ENCODE measurements around the gene TMEM175.
"Not testable (repeated sequence)": the region's sequence is repeated elsewhere in the genome, so short reads cannot be mapped to it uniquely, and the experiment has no call there.

Gene TMEM175

DNA sequence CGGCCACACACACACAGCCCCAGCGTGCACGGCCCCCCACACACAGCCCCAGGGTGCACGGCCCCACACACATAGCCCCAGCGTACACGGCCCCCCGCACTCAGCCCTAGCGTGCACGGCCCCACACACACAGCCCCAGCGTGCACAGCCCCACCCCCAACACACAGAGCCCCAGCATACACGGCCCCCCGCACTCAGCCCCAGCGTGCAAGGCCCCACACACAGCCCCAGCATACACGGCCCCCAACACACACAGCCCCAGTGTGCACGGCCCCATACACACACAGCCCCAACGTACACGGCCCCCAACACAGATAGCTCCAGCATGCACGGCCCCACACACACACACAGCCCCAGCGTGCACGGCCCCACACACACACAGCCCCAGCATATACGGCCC lies 17.7 kb upstream of the TMEM175 start:
- Mint-ChIP-seq H3K9me3 (peaks cover 5% of the 10 kb centered on the region), H3K27me3 (ENCODE audit: low read depth) (no peaks in the 10 kb centered on the region), H3K4me3 (peak overlapping the region in 2 of 3 experiments; percentile 65 to 80), H3K4me1 (peaks cover 18% of the 10 kb centered on the region), H3K36me3 (ENCODE audit: low read depth) (peaks cover 29% of the 10 kb centered on the region), H3K27ac (peak overlapping the region; percentile 73 to 93 (median 91))
- no peak for TF ChIP-seq CTCF (IDR thresholded peaks at IDR 0.05; ENCODE audit: unreplicated experiment in 3 of 3)

- TF ChIP-seq CTCF (IDR thresholded peaks at IDR 0.05; ENCODE audit: unreplicated experiment in 3 of 3), result no peak
- no peaks in the 10 kb centered on the region for H3K27me3 Mint-ChIP-seq (ENCODE audit: low read depth)
- H3K9me3 Mint-ChIP-seq, result peaks cover 7% of the 10 kb centered on the region
- H3K4me1 Mint-ChIP-seq, result peaks cover 18% of the 10 kb centered on the region
- H3K27ac Mint-ChIP-seq, result peak overlapping the region; percentile 73 to 93 (median 91)
- H3K36me3 Mint-ChIP-seq (ENCODE audit: low read depth), result peaks cover 31% of the 10 kb centered on the region
- H3K4me3 Mint-ChIP-seq, result peak overlapping the region; percentile 54 to 80 (median 65)
Observed at GRCh38 chr4:915041-915474, 17.2 kb upstream of the TMEM175 start.

- Mint-ChIP-seq H3K9me3 (peaks cover 7% of the 10 kb centered on the region), H3K27ac (peak overlapping the region; percentile 73 to 93 (median 91)), H3K4me3 (peak overlapping the region in 2 of 3 experiments; percentile 65 to 80), H3K27me3 (ENCODE audit: low read depth) (no peaks in the 10 kb centered on the region), H3K4me1 (peaks cover 18% of the 10 kb centered on the region), H3K36me3 (ENCODE audit: low read depth) (peaks cover 34% of the 10 kb centered on the region)
- TF ChIP-seq CTCF (IDR thresholded peaks at IDR 0.05; ENCODE audit: unreplicated experiment in 3 of 3), result no peak
Observed at GRCh38 chr4:915595-915994, 16.7 kb upstream of the TMEM175 start.

DNA sequence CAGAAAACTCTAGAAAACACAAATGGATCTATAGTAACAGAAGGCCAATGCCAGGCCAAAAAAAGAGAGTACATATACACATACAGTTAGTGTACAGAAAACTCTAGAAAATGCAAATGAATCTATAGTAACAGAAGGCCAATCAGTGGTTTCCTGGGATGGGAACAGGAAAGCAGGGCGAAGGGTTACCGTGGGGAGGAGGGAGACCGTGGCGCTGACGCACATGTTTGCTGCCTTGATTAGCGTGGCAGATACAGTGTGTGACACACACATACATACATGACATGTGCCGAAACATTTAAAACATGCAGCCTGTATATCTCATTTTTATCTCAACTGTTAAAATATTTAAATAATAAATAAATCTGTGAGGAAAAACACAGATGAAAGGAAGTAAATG lies 14.8 kb upstream of the TMEM175 start:
- H3K36me3 Mint-ChIP-seq (ENCODE audit: low read depth), result peaks cover 35% of the 10 kb centered on the region
- peaks cover 7% of the 10 kb centered on the region for H3K9me3 Mint-ChIP-seq
- H3K27me3 Mint-ChIP-seq (ENCODE audit: low read depth), result no peaks in the 10 kb centered on the region
- TF ChIP-seq CTCF (IDR thresholded peaks at IDR 0.05; ENCODE audit: unreplicated experiment in 3 of 3), result no peak
- H3K27ac Mint-ChIP-seq, result no peak overlapping the region
- H3K4me1 Mint-ChIP-seq, result peaks cover 18% of the 10 kb centered on the region
- H3K4me3 Mint-ChIP-seq, result no peak overlapping the region

DNA sequence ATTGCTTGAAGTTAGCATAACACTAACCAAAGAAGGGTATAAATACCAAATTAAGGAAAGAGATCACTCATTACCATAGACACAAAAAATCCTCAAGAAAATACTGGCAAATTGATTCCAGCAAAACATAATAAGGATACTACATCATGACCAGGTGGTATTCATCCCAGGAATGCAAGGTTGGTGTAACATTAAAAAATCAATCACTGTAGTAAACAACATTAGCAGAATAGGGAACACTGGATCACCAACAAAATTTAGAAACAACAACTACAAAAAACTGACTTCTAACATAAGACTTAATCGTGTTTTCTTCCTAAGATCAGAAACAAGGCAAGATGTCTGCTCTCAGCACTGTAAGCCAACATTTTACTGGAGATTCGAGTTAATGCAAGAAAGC lies 14.3 kb upstream of the TMEM175 start:
- Mint-ChIP-seq H3K36me3 (ENCODE audit: low read depth) (peaks cover 36% of the 10 kb centered on the region), H3K4me3 (no peak overlapping the region), H3K27ac (no peak overlapping the region), H3K9me3 (peaks cover 7% of the 10 kb centered on the region), H3K4me1 (peaks cover 18% of the 10 kb centered on the region), H3K27me3 (ENCODE audit: low read depth) (no peaks in the 10 kb centered on the region)
- TF ChIP-seq CTCF (IDR thresholded peaks at IDR 0.05; ENCODE audit: unreplicated experiment in 3 of 3), result no peak

DNA sequence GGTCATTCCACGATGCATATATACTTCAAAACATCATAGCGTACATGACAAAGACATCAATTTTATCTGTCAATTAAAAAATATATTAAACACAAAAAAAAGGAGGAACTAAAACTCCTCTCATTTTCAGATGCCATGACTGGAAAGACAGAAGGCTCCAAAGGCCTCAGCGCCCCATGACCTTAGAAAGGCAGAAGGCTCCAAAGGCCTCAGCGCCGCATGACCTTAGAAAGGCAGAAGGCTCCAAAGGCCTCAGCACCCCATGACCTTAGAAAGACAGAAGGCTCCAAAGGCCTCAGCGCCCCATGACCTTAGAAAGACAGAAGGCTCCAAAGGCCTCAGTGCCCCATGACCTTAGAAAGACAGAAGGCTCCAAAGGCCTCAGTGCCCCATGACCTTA lies 13.7 kb upstream of the TMEM175 start:
- H3K27ac Mint-ChIP-seq; H3K4me3 Mint-ChIP-seq; H3K27me3 Mint-ChIP-seq (ENCODE audit: low read depth); H3K9me3 Mint-ChIP-seq: not testable (repeated sequence)
- Mint-ChIP-seq H3K36me3 (ENCODE audit: low read depth) (peaks cover 36% of the 10 kb centered on the region), H3K4me1 (peaks cover 16% of the 10 kb centered on the region)

GRCh38 chr4:919004-919680 lies 13.1 kb upstream of the TMEM175 start:
- H3K27ac Mint-ChIP-seq; H3K9me3 Mint-ChIP-seq; H3K4me3 Mint-ChIP-seq; H3K27me3 Mint-ChIP-seq (ENCODE audit: low read depth): not testable (repeated sequence)
- Mint-ChIP-seq H3K36me3 (ENCODE audit: low read depth) (peaks cover 36% of the 10 kb centered on the region), H3K4me1 (peaks cover 14% of the 10 kb centered on the region)
